ENCODE data around the gene PRPSAP1. TPM values are rescaled to one million over a fixed set of nuclear protein-coding genes. Genes with fewer than 3 reads are reported as not detected.

PRPSAP1 gene
- total RNA-seq, 2 experiments from 2014 or later = 61.6 to 66.1 TPM

DNA sequence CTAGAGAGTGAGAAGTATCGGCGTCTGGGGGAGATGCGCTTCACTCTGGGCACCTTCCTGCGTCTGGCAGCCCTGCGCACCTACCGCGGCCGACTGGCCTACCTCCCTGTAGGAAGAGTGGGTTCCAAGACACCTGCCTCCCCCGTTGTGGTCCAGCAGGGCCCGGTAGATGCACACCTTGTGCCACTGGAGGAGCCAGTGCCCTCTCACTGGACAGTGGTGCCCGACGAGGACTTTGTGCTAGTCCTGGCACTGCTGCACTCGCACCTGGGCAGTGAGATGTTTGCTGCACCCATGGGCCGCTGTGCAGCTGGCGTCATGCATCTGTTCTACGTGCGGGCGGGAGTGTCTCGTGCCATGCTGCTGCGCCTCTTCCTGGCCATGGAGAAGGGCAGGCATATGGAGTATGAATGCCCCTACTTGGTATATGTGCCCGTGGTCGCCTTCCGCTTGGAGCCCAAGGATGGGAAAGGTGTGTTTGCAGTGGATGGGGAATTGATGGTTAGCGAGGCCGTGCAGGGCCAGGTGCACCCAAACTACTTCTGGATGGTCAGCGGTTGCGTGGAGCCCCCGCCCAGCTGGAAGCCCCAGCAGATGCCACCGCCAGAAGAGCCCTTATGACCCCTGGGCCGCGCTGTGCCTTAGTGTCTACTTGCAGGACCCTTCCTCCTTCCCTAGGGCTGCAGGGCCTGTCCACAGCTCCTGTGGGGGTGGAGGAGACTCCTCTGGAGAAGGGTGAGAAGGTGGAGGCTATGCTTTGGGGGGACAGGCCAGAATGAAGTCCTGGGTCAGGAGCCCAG is 33.5 kb upstream of the PRPSAP1 start:
- no peak overlapping the region for H3K4me3 Mint-ChIP-seq
- ATAC-seq (ENCODE audit: low read depth) (no peak), DNase-seq (no peak)
- no peaks in the 10 kb centered on the region for H3K36me3 Mint-ChIP-seq
- H3K27ac Mint-ChIP-seq = no peak overlapping the region
- H3K9me3 Mint-ChIP-seq = no peaks in the 10 kb centered on the region
- no peaks in the 10 kb centered on the region for H3K27me3 Mint-ChIP-seq
- H3K4me1 Mint-ChIP-seq = peaks cover 5% of the 10 kb centered on the region
- POLR2A ChIA-PET = interaction anchor here (1.7 to 6.1 kb wide), 2 partner anchors 25 to 33 kb away, joined by 4 to 63 read pairs; partner anchors contain the start of gene PRPSAP1

DNA sequence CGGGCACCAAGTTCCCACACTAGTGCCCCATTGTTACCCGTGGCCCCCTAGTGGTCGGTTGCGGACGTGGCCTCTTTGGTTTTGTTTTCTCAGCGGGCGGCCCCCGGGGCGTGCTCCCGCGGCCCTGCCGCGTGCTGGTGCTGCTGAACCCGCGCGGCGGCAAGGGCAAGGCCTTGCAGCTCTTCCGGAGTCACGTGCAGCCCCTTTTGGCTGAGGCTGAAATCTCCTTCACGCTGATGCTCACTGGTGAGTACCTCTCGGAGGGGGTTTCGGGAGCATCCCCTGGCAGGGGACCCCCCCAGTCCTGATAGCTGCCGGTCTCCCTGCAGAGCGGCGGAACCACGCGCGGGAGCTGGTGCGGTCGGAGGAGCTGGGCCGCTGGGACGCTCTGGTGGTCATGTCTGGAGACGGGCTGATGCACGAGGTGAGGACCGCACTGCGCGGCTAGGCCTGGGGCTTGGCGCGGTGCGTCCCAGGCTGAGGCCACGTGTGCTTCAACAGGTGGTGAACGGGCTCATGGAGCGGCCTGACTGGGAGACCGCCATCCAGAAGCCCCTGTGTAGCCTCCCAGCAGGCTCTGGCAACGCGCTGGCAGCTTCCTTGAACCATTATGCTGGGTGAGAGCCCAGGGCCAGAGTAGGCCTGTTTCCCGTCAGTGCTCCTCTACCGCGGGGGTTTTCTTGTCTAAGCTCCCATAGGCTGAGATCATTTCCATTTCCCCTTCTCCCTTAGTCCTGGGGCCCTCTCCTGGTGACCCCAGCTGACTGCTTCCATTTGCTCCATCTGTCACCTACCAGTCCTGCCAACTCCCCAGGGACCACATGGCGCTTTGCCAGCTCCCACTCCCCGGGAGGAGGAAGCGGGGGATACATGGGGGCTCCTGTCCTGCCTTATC is 32.4 kb upstream of the PRPSAP1 start:
- Mint-ChIP-seq H3K27ac (no peak overlapping the region), H3K4me1 (peaks cover 5% of the 10 kb centered on the region), H3K4me3 (peak overlapping the region; percentile 68), H3K27me3 (no peaks in the 10 kb centered on the region), H3K9me3 (no peaks in the 10 kb centered on the region), H3K36me3 (no peaks in the 10 kb centered on the region)
- peak; percentile 29 for ATAC-seq (ENCODE audit: low read depth)
- POLR2A ChIA-PET = interaction anchor here (0.6 to 6.1 kb wide), 7 partner anchors 11 to 203 kb away, joined by 3 to 63 read pairs (median 4); partner anchors contain the start of gene PRPSAP1
- peak; percentile 89 for DNase-seq

GRCh38 chr17:76384987-76385891 is 31.5 kb upstream of the PRPSAP1 start:
- Mint-ChIP-seq H3K9me3 (no peaks in the 10 kb centered on the region), H3K27ac (no peak overlapping the region), H3K36me3 (no peaks in the 10 kb centered on the region), H3K4me1 (peaks cover 5% of the 10 kb centered on the region), H3K27me3 (peaks cover 3% of the 10 kb centered on the region), H3K4me3 (peak overlapping the region; percentile 68)
- POLR2A ChIA-PET = interaction anchor here (0.6 to 6.1 kb wide), 10 partner anchors 12 to 510 kb away, joined by 3 to 63 read pairs (median 4); partner anchors contain the start of gene PRPSAP1
- DNase-seq (peak; percentile 61), ATAC-seq (ENCODE audit: low read depth) (peak; percentile 1)

DNA sequence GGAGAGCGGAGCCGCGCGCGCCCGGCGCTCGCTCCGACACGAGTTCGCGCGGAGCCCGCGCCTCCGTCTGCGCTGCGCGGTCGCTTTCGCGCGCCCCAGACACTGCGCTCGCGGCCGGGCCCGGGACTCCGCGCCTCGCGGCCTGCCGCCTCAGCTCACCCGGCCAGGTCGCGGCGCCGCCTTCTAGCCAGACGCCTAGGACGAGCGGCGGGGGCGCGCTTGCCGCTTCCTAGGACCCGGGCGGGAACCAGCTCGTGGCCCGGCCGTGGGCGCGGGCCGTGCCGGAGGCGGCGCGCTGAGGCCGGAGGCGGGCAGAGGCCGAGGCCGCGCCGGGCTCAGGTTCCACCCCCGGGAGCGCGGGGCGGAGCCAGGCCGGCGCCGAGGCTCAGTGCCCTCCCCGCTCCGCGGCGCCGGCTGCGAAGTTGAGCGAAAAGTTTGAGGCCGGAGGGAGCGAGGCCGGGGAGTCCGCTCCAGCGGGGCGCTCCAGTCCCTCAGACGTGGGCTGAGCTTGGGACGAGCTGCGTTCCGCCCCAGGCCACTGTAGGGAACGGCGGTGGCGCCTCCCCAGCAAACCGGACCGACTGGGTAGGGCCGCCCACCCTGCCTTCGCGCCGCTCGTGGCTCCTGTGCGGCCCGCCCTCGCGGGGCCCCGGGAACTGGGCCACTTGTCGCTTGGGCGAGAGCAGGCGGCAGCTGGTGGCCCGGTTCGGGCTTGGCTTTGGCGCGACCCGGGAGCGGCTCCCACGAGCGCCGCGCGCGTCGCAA is 30.7 kb upstream of the PRPSAP1 start, which contains the start of gene SPHK1:
SPHK1 (plus strand) TSS at position 388 of the 765 bp plus-strand sequence. CDS start 1,036 bp downstream, outside the sequence.
- H3K27ac Mint-ChIP-seq = peak within 1 kb of the TSS; percentile 85
- H3K36me3 Mint-ChIP-seq = no peaks in the 10 kb centered on the region
- DNase-seq (peak; percentile 90), ATAC-seq (ENCODE audit: low read depth) (peak; percentile 65)
- H3K9me3 Mint-ChIP-seq = no peaks in the 10 kb centered on the region
- H3K27me3 Mint-ChIP-seq = peaks cover 3% of the 10 kb centered on the region
- peaks cover 5% of the 10 kb centered on the region for H3K4me1 Mint-ChIP-seq
- H3K4me3 Mint-ChIP-seq = peak within 1 kb of the TSS; percentile 89
- POLR2A ChIA-PET = interaction anchor here (0.6 to 6.1 kb wide), 7 partner anchors 14 to 509 kb away, joined by 3 to 63 read pairs (median 4); partner anchors contain the start of gene PRPSAP1

GRCh38 chr17:76383546-76384221 is 30.0 kb upstream of the PRPSAP1 start:
- Mint-ChIP-seq H3K27me3 (peaks cover 3% of the 10 kb centered on the region), H3K27ac (peak overlapping the region; percentile 85), H3K4me3 (peak overlapping the region; percentile 89), H3K36me3 (no peaks in the 10 kb centered on the region), H3K4me1 (peaks cover 5% of the 10 kb centered on the region), H3K9me3 (no peaks in the 10 kb centered on the region)
- POLR2A ChIA-PET = interaction anchor here (1.0 to 6.1 kb wide), 6 partner anchors 13 to 192 kb away, joined by 3 to 63 read pairs (median 4); partner anchors contain the start of gene PRPSAP1
- DNase-seq = peak; percentile 81
- ATAC-seq (ENCODE audit: low read depth) = peak; percentile 32

GRCh38 chr17:76382803-76383545 is 29.3 kb upstream of the PRPSAP1 start:
- ATAC-seq (ENCODE audit: low read depth) = peak; percentile 64
- Mint-ChIP-seq H3K27ac (no peak overlapping the region), H3K36me3 (no peaks in the 10 kb centered on the region), H3K27me3 (peaks cover 3% of the 10 kb centered on the region), H3K4me3 (peak overlapping the region; percentile 89), H3K9me3 (no peaks in the 10 kb centered on the region), H3K4me1 (peaks cover 5% of the 10 kb centered on the region)
- no peak for DNase-seq
- POLR2A ChIA-PET = interaction anchor here (1.1 to 6.1 kb wide), 2 partner anchors 29 to 191 kb away, joined by 5 to 63 read pairs; partner anchors contain the start of gene PRPSAP1

GRCh38 chr17:76382351-76382802 is 28.7 kb upstream of the PRPSAP1 start:
- peaks cover 5% of the 10 kb centered on the region for H3K4me1 Mint-ChIP-seq
- peak overlapping the region; percentile 89 for H3K4me3 Mint-ChIP-seq

DNA sequence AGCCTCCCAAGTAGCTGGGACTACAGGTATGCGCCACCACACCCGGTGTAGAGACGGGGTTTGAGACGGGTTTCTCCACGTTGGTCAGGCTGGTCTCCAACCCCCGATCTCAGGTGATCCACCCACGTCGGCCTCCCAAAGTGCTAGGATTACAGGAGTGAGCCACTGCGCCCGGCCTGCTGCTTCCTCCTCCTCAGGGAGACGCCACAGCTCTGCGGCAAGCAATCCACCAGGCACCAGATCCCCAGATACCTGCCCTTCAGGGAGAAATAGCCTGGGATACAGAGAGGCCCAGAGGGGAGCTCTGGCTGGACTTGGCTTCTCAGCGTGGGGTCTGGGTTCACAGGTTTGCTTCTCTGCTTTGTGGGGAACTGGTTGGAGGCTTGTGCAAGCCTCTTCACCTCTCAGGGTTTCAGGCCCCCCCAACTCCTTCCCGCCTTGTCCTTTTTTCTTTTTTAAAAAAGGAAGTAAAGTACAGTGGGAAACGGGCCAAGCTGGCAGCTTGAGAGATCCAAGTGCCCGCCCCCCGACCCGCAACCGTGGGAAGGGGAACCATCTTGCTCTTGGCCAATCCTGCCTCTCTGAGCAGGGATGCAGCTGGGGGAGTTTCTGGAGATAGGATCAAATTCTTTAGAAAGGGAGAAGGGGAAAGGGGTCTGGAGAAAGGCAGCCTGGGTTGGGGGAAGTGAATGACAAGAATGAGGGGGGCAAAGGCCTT is 28.1 kb upstream of the PRPSAP1 start:
- Mint-ChIP-seq H3K36me3 (no peaks in the 10 kb centered on the region), H3K9me3 (no peaks in the 10 kb centered on the region), H3K4me3 (peak overlapping the region; percentile 89), H3K27ac (no peak overlapping the region), H3K27me3 (peaks cover 3% of the 10 kb centered on the region), H3K4me1 (peaks cover 5% of the 10 kb centered on the region)
- no peak for DNase-seq
- POLR2A ChIA-PET = interaction anchor here (0.7 to 6.1 kb wide), 2 partner anchors 28 to 278 kb away, joined by 3 to 63 read pairs; partner anchors contain the start of genes EXOC7 and PRPSAP1
- ATAC-seq (ENCODE audit: low read depth) = no peak

More at GRCh38 chr17:76382351-76382802, 28.7 kb upstream of the PRPSAP1 start:
- POLR2A ChIA-PET = interaction anchor here (0.7 to 6.1 kb wide), 3 partner anchors 29 to 278 kb away, joined by 3 to 63 read pairs (median 5); partner anchors contain the start of genes EXOC7 and PRPSAP1
- no peak for ATAC-seq (ENCODE audit: low read depth)
- Mint-ChIP-seq H3K9me3 (no peaks in the 10 kb centered on the region), H3K36me3 (no peaks in the 10 kb centered on the region), H3K27me3 (peaks cover 3% of the 10 kb centered on the region), H3K27ac (no peak overlapping the region)
- DNase-seq = no peak

DNA sequence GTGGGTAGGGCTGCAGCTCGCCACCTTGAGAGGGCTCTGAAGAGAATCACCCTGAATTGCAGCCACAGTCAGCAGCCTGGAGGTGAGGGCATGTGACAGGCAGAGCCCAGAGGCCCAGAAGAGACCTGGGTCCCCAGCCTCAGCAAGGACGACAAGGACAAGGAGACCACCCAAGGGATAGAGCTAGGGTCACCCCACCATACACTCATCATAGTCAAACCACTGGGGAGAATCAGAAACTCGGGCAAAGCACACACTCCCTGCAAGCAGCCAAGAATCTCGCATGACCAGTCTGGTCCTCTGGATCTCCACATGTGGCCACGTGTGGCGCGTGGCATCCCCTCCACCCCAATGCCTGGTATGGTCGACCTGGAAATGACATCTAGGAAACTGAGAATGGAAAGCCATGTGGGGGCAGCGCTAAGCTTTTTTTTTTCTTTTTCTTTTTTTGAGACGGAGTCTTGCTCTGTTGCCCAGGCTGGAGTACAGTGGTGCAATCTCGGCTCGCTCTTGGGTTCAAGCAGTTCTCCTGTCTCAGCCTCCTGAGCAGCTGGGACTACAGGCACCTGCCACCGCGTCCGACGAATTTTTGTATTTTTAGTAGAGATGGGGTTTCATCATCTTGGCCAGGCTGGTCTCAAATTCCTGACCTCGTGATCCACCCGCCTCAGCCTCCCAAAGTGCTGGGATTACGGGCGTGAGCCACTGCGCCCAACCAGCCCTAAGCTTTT is 26.1 kb upstream of the PRPSAP1 start:
- peaks cover 2% of the 10 kb centered on the region for H3K4me1 Mint-ChIP-seq
- no peak overlapping the region for H3K4me3 Mint-ChIP-seq
- peaks cover 3% of the 10 kb centered on the region for H3K27me3 Mint-ChIP-seq
- H3K36me3 Mint-ChIP-seq = no peaks in the 10 kb centered on the region
- H3K9me3 Mint-ChIP-seq = no peaks in the 10 kb centered on the region
- DNase-seq = no peak
- H3K27ac Mint-ChIP-seq = no peak overlapping the region
- POLR2A ChIA-PET = interaction anchor here (1.1 kb wide), 1 partner anchor 27 kb away, joined by 5 read pairs; no protein-coding TSS in a partner anchor
- no peak for ATAC-seq (ENCODE audit: low read depth)

DNA sequence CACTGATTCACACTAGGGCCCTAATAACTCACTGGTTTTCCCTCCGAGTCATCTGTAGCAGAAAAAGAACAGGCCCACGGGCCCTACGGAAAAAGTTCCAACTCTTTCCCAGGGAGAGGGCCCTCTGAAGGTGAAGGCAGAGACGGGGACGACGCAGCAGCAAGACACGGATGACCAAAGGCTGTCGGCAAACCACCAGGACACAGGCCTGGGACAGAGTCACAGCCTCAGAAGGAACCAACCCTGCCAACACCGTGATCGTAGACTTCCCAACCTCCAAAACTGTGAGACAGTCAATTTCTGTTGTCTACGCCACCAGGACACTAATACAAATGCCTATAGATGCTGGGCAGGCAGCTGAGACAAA is 25.5 kb upstream of the PRPSAP1 start:
- Mint-ChIP-seq H3K27ac (no peak overlapping the region), H3K9me3 (no peaks in the 10 kb centered on the region), H3K4me3 (no peak overlapping the region), H3K4me1 (peaks cover 2% of the 10 kb centered on the region), H3K36me3 (no peaks in the 10 kb centered on the region), H3K27me3 (peaks cover 3% of the 10 kb centered on the region)
- ATAC-seq (ENCODE audit: low read depth) = no peak
- no peak for DNase-seq
- POLR2A ChIA-PET = no interaction called here

Data from activated naive CD8-positive, alpha-beta T cell treated with anti-CD3 and anti-CD28 coated beads, Interleukin-2, amount 10 ng/mL, durations not matched to agents 7 days and 5 days (primary cell).